Measurements from ENCODE around the gene LTO1. TPM values are rescaled to one million over a fixed set of nuclear protein-coding genes. Genes with fewer than 3 reads are reported as not detected.

Gene LTO1
- total and polyA plus RNA-seq, 10 of the 15 experiments (the other 5 are each of a cell fraction or from before 2014, with no cell fraction given), result 2.6 to 27.5 (median 14.4) TPM

DNA sequence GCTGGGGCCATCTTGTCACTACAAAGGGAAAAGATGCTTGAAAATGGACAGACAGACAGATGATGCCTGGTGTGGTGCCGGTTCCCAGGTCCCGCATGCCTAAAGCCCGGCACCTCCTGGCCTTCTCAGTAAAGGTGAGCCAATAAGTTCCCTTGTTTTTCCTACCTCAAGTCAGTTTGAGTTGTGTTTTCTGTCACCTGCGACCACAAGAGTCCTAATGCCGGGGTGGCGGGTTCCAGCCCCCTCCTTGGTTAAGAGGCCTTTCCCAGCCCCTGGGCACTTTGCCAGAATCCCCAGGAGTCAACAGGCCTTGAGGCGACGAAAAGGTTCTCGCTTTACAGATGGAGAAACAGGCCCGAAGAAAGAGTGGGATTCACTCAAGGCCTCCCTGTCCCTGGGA is 19.6 kb upstream of the LTO1 start:
- in situ Hi-C loops (cut with MboI) (no loop called here), intact Hi-C loops (cut with micrococcal nuclease; ENCODE audit: unreplicated experiment) (no loop called here)
- H2AFZ ChIP-seq (ENCODE audit: control insufficient read depth, low read depth, low read length), result no peak overlapping the region
- no peak overlapping the region for H3K4me3 ChIP-seq
- no peaks in the 10 kb centered on the region for H3K9me3 ChIP-seq (replicated peaks; ENCODE audit: control insufficient read depth, insufficient read depth, low read length)
- no peak overlapping the region for H3K4me2 ChIP-seq (ENCODE audit: control insufficient read depth, insufficient read depth)
- ChIA-PET RAD21 (ENCODE audit: unreplicated experiment) (no interaction called here), CTCF (no interaction called here), POLR2A (no interaction called here), SMC1A (ENCODE audit: uncharacterized antibody, unreplicated experiment) (no interaction called here)
- no peak for ATAC-seq
- no peaks in the 10 kb centered on the region for H4K20me1 ChIP-seq (ENCODE audit: control insufficient read depth, insufficient read depth)
- H3K79me2 ChIP-seq (ENCODE audit: control insufficient read depth, insufficient read depth, low read length), result no peaks in the 10 kb centered on the region
- BruUV-seq (replicated peaks), result no TSS peak
- 54% methylated on average over 10 of the region's 10 CpGs for WGBS (ENCODE audit: insufficient coverage, insufficient replicate concordance, low lambda C conversion rate, missing lambda C conversion rate)
- FAIRE-seq, result no peak
- H3K27ac ChIP-seq (ENCODE audit: control insufficient read depth, insufficient read depth), result no peak overlapping the region
- H3K27me3 ChIP-seq (replicated peaks in 1 of 2; ENCODE audit: control insufficient read depth in 2 of 2, insufficient read depth in 2 of 2, low read length in 1 of 2), result peaks cover 3 to 5% of the 10 kb centered on the region in 2 experiments; a peak in 3 of 4 replicates
- H3K9ac ChIP-seq (ENCODE audit: control insufficient read depth, insufficient read depth, low read length), result no peak overlapping the region
- no peaks in the 10 kb centered on the region; the same call in 1 of the 2 replicates for H3K4me1 ChIP-seq (ENCODE audit: control insufficient read depth, insufficient read depth, low read length)
- DNase-seq (ENCODE audit: low read depth, low spot score), result no peak
- H3K36me3 ChIP-seq (ENCODE audit: control insufficient read depth in 2 of 2, insufficient read depth in 2 of 2, low read length in 1 of 2), result no peaks in the 10 kb centered on the region
- TF ChIP-seq, protein P1, sequence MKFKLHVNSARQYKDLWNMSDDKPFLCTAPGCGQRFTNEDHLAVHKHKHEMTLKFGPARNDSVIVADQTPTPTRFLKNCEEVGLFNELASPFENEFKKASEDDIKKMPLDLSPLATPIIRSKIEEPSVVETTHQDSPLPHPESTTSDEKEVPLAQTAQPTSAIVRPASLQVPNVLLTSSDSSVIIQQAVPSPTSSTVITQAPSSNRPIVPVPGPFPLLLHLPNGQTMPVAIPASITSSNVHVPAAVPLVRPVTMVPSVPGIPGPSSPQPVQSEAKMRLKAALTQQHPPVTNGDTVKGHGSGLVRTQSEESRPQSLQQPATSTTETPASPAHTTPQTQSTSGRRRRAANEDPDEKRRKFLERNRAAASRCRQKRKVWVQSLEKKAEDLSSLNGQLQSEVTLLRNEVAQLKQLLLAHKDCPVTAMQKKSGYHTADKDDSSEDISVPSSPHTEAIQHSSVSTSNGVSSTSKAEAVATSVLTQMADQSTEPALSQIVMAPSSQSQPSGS (IDR thresholded peaks at IDR 0.05; ENCODE audit: low read length), result no peak
- TF ChIP-seq RUNX3 (IDR thresholded peaks at IDR 0.05; ENCODE audit: low read length) (no peak), POU2F2 (IDR thresholded peaks at IDR 0.05; ENCODE audit: borderline replicate concordance, low read depth, low read length) (no peak), JUND (IDR thresholded peaks at IDR 0.05; ENCODE audit: low read depth, low read length) (no peak), ESRRA (IDR thresholded peaks at IDR 0.05; ENCODE audit: low read length) (no peak), ZSCAN29 (IDR thresholded peaks at IDR 0.05) (no peak), KLF5 (IDR thresholded peaks at IDR 0.05; ENCODE audit: partially characterized antibody) (no peak), CBFB (IDR thresholded peaks at IDR 0.05; ENCODE audit: low read depth) (no peak), SUZ12 (IDR thresholded peaks at IDR 0.05; ENCODE audit: unreplicated experiment) (no peak)
- TF ChIP-seq, protein P2, sequence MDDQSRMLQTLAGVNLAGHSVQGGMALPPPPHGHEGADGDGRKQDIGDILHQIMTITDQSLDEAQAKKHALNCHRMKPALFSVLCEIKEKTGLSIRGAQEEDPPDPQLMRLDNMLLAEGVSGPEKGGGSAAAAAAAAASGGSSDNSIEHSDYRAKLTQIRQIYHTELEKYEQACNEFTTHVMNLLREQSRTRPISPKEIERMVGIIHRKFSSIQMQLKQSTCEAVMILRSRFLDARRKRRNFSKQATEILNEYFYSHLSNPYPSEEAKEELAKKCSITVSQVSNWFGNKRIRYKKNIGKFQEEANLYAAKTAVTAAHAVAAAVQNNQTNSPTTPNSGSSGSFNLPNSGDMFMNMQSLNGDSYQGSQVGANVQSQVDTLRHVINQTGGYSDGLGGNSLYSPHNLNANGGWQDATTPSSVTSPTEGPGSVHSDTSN (IDR thresholded peaks at IDR 0.05; ENCODE audit: insufficient replicate concordance, low read depth, low read length), result no peak
- TF ChIP-seq, protein P3, sequence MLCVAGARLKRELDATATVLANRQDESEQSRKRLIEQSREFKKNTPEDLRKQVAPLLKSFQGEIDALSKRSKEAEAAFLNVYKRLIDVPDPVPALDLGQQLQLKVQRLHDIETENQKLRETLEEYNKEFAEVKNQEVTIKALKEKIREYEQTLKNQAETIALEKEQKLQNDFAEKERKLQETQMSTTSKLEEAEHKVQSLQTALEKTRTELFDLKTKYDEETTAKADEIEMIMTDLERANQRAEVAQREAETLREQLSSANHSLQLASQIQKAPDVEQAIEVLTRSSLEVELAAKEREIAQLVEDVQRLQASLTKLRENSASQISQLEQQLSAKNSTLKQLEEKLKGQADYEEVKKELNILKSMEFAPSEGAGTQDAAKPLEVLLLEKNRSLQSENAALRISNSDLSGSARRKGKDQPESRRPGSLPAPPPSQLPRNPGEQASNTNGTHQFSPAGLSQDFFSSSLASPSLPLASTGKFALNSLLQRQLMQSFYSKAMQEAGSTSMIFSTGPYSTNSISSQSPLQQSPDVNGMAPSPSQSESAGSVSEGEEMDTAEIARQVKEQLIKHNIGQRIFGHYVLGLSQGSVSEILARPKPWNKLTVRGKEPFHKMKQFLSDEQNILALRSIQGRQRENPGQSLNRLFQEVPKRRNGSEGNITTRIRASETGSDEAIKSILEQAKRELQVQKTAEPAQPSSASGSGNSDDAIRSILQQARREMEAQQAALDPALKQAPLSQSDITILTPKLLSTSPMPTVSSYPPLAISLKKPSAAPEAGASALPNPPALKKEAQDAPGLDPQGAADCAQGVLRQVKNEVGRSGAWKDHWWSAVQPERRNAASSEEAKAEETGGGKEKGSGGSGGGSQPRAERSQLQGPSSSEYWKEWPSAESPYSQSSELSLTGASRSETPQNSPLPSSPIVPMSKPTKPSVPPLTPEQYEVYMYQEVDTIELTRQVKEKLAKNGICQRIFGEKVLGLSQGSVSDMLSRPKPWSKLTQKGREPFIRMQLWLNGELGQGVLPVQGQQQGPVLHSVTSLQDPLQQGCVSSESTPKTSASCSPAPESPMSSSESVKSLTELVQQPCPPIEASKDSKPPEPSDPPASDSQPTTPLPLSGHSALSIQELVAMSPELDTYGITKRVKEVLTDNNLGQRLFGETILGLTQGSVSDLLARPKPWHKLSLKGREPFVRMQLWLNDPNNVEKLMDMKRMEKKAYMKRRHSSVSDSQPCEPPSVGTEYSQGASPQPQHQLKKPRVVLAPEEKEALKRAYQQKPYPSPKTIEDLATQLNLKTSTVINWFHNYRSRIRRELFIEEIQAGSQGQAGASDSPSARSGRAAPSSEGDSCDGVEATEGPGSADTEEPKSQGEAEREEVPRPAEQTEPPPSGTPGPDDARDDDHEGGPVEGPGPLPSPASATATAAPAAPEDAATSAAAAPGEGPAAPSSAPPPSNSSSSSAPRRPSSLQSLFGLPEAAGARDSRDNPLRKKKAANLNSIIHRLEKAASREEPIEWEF (IDR thresholded peaks at IDR 0.05; ENCODE audit: insufficient replicate concordance, low read depth, low read length), result no peak
- TF ChIP-seq, protein P4, sequence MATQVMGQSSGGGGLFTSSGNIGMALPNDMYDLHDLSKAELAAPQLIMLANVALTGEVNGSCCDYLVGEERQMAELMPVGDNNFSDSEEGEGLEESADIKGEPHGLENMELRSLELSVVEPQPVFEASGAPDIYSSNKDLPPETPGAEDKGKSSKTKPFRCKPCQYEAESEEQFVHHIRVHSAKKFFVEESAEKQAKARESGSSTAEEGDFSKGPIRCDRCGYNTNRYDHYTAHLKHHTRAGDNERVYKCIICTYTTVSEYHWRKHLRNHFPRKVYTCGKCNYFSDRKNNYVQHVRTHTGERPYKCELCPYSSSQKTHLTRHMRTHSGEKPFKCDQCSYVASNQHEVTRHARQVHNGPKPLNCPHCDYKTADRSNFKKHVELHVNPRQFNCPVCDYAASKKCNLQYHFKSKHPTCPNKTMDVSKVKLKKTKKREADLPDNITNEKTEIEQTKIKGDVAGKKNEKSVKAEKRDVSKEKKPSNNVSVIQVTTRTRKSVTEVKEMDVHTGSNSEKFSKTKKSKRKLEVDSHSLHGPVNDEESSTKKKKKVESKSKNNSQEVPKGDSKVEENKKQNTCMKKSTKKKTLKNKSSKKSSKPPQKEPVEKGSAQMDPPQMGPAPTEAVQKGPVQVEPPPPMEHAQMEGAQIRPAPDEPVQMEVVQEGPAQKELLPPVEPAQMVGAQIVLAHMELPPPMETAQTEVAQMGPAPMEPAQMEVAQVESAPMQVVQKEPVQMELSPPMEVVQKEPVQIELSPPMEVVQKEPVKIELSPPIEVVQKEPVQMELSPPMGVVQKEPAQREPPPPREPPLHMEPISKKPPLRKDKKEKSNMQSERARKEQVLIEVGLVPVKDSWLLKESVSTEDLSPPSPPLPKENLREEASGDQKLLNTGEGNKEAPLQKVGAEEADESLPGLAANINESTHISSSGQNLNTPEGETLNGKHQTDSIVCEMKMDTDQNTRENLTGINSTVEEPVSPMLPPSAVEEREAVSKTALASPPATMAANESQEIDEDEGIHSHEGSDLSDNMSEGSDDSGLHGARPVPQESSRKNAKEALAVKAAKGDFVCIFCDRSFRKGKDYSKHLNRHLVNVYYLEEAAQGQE (IDR thresholded peaks at IDR 0.05; ENCODE audit: low read depth, low read length), result no peak
